HepG2 (cell line): Measurements from ENCODE around the gene SPATC1L. TPM values are rescaled to one million over a fixed set of nuclear protein-coding genes. Genes with fewer than 3 reads are reported as not detected.

ENCODE experiments used
- ATAC-seq: fragments of 200-7000 bp; cut with Tn5 transposase; 3 replicates; pipeline ENCODE4 v1.9.1; 2020; ENCODE audit warnings: mild to moderate bottlenecking, moderate library complexity
- BruUV-seq: library from RNA; stranded (reverse); fragments of 400-500 nt; replicated peaks from 2 replicates; lab custom pipeline; 2021; lab: Mats Ljungman, UMichigan
- CTCF ChIA-PET: fragments of 300-600 bp; formaldehyde crosslinking; extraction: SDS; loops from one replicate; lab custom pipeline; 2021; ENCODE audit warnings: low total read pairs, inconsistent platforms, low intra/inter-chr PET ratio; lab: Yijun Ruan, JAX
- POLR2A ChIA-PET: fragments of 350-600 bp; sonication (Branson Sonifier 250); formaldehyde crosslinking; loops from one replicate; lab custom pipeline; 2020; ENCODE audit warnings: antibody characterized with exemption, inconsistent platforms; lab: Yijun Ruan, JAX
- DNase-seq: peaks from one replicate; pipeline ENCODE4 v3.0.0-alpha.2; 2015; ENCODE audit warnings: low spot score
- FAIRE-seq: peaks from 3 replicates; lab custom pipeline; 2011; peaks lifted over from hg19 to GRCh38; lab: Jason Lieb, UNC
- H2AFZ ChIP-seq: one replicate; pipeline ENCODE4 v1.6.1; 2011; ENCODE audit warnings: low read length, inconsistent platforms
- H3K27ac ChIP-seq: fragments of 300-600 bp; 3 replicates; pipeline ENCODE4 v1.8.0; 2011; ENCODE audit warnings: mixed run types, mild to moderate bottlenecking, mixed read lengths, low read length, inconsistent platforms; ENCODE audit not compliant: insufficient read depth; ENCODE audit errors: extremely low read length
- H3K27me3 ChIP-seq, 2 experiments: fragments of 200-600 bp in 1 of 2; 2 replicates in 1 of 2; 3 replicates in 1 of 2; pipeline versions ENCODE4 v1.6.0 to v1.8.0; 2011; ENCODE audit warnings: low read length in 2 of 2, mild to moderate bottlenecking in 2 of 2, moderate library complexity in 2 of 2, inconsistent platforms in 1 of 2; ENCODE audit not compliant: insufficient read depth in 2 of 2, control insufficient read depth in 1 of 2
- H3K36me3 ChIP-seq, 2 experiments: fragments of 200-600 bp in 1 of 2; replicated peaks in 1 of 2; 2 replicates in 1 of 2; 3 replicates in 1 of 2; pipeline versions ENCODE4 v1.5.1 to v1.8.0; 2011; ENCODE audit warnings: low read length in 2 of 2, inconsistent platforms in 1 of 2; ENCODE audit not compliant: insufficient read depth in 2 of 2, control insufficient read depth in 1 of 2
- H3K4me1 ChIP-seq: 2 replicates; pipeline ENCODE4 v1.5.1; 2012; ENCODE audit warnings: low read length, inconsistent platforms; ENCODE audit not compliant: insufficient read depth
- H3K4me2 ChIP-seq: 2 replicates; pipeline ENCODE4 v1.6.0; 2011; ENCODE audit warnings: low read depth, low read length, inconsistent platforms
- H3K4me3 ChIP-seq, 3 experiments: fragments of 200-600 bp in 1 of 3; sonication (generic), shearing (Covaris generic) in 1 of 3; replicated peaks in 1 of 3; 2 replicates each; pipeline ENCODE4 v1.5.1; 2011 to 2016; ENCODE audit warnings: low read length in 3 of 3, inconsistent platforms in 2 of 3, low read depth in 2 of 3, mild to moderate bottlenecking in 2 of 3, control low read depth in 1 of 3, mixed read lengths in 1 of 3; ENCODE audit not compliant: insufficient read depth in 1 of 3
- H3K79me2 ChIP-seq: one replicate; pipeline ENCODE4 v1.6.1; 2011; ENCODE audit warnings: low read length, inconsistent platforms; ENCODE audit not compliant: insufficient read depth
- H3K9ac ChIP-seq: 2 replicates; pipeline ENCODE4 v1.6.0; 2011; ENCODE audit warnings: mild to moderate bottlenecking, low read depth, low read length, inconsistent platforms; ENCODE audit not compliant: insufficient read depth
- H3K9me3 ChIP-seq: 2 replicates; pipeline ENCODE4 v1.5.1; 2012; ENCODE audit warnings: mild to moderate bottlenecking, low read length
- H4K20me1 ChIP-seq: 2 replicates; pipeline ENCODE4 v1.6.0; 2011; ENCODE audit warnings: inconsistent platforms, mild to moderate bottlenecking, low read length, moderate library complexity; ENCODE audit not compliant: insufficient read depth
- IRX3 ChIP-seq: sonication (generic); formaldehyde crosslinking; IDR thresholded peaks from 2 replicates; pipeline ENCODE4 v1.8.1; 2023; ENCODE audit warnings: mild to moderate bottlenecking, low read depth, missing genetic modification reagents, borderline replicate concordance
- KLF15 ChIP-seq: sonication (generic); formaldehyde crosslinking; IDR thresholded peaks from 2 replicates; pipeline ENCODE4 v1.8.1; 2023; ENCODE audit warnings: borderline replicate concordance, mild to moderate bottlenecking, inconsistent platforms, missing genetic modification reagents, mixed read lengths
- MAZ ChIP-seq, 2 experiments: sonication (generic) in 1 of 2; formaldehyde crosslinking in 1 of 2; IDR thresholded peaks; 2 replicates each; pipeline versions ENCODE4 v1.5.0 to v1.6.1; 2012 to 2020; ENCODE audit warnings: low read depth in 2 of 2, mild to moderate bottlenecking in 2 of 2, borderline replicate concordance in 1 of 2, improper control_type of control experiment in 1 of 2, low read length in 1 of 2, missing genetic modification reagents in 1 of 2, moderate library complexity in 1 of 2
- PHF8 ChIP-seq: sonication (generic); formaldehyde crosslinking; IDR thresholded peaks from 2 replicates; pipeline ENCODE4 v1.5.0; 2020; ENCODE audit warnings: missing genetic modification reagents
- SMAD3 ChIP-seq: sonication (generic); formaldehyde crosslinking; IDR thresholded peaks from 2 replicates; pipeline ENCODE4 v1.4.0; 2020; ENCODE audit warnings: missing genetic modification reagents
- ZNF44 ChIP-seq: sonication (generic); formaldehyde crosslinking; IDR thresholded peaks from 2 replicates; pipeline ENCODE4 v1.5.1; 2020; ENCODE audit warnings: mild to moderate bottlenecking, missing genetic modification reagents
- ZNF567 ChIP-seq: sonication (generic); formaldehyde crosslinking; IDR thresholded peaks from 2 replicates; pipeline ENCODE4 v1.8.1; 2023; ENCODE audit warnings: mild to moderate bottlenecking, missing genetic modification reagents, borderline replicate concordance
- ZNF770 ChIP-seq: sonication (generic); formaldehyde crosslinking; IDR thresholded peaks from 2 replicates; pipeline ENCODE4 v1.5.0; 2020; ENCODE audit warnings: mild to moderate bottlenecking, missing genetic modification reagents
- WGBS: methylation state at CpG from one replicate; pipeline ENCODE4 v1.1.6; 2017; ENCODE audit warnings: low lambda C conversion rate; 5-methylcytosine and 5-hydroxymethylcytosine counted together
- in situ Hi-C: cut with HindIII; loops from 2 replicates; pipeline ENCODE4 v1.10.0; 2017; ENCODE audit warnings: low pct_unique_long_range_greater_than_20kb; ENCODE audit not compliant: extremely low pct_ligation_motif_present
- intact Hi-C: fragments of 100-400 bp; cut with micrococcal nuclease; formaldehyde crosslinking; loops from one replicate; pipeline ENCODE4 v1.10.0; 2022; ENCODE audit not compliant: unreplicated experiment
- polyA plus RNA-seq, 8 experiments: library from polyadenylated mRNA; depleted of rRNA in 3 of 8; stranded (reverse) in 7 of 8; unstranded in 1 of 8; fragments of >200 nt; fragmentation: Illumina TruSeq in 4 of 8; extraction: Trizol in 4 of 8; gene quantifications; 2 replicates each; pipeline versions ENCODE4 v1.2.1 to v1.2.3, GENCODE V29; 2011 to 2016; ENCODE audit warnings: low read depth in 4 of 8, missing spikeins in 1 of 8, mixed read lengths in 1 of 8; ENCODE audit not compliant: insufficient read depth in 1 of 8
- total RNA-seq, 5 experiments: library from RNA; depleted of rRNA; stranded (reverse); fragments of >200 nt; fragmentation: Illumina TruSeq; extraction: Trizol; gene quantifications; 2 replicates each; pipeline ENCODE4 v1.2.3, GENCODE V29; 2016; ENCODE audit warnings: low read depth in 1 of 5

SPATC1L gene
- total and polyA plus RNA-seq, 2 of the 13 experiments (the other 11 are each of a cell fraction or from before 2014, with no cell fraction given): 1.4 to 3.3 TPM

GRCh38 chr21:46157396-46157986 is 26.8 kb downstream of the SPATC1L start:
- no peak overlapping the region for H3K27ac ChIP-seq
- DNase-seq (no peak), ATAC-seq (no peak), FAIRE-seq (no peak)
- intact Hi-C loops (loop anchor here (5.0 kb wide), 1 partner anchor 70 kb away; the partner anchor contains the start of gene LSS), in situ Hi-C loops (no loop called here)
- H2AFZ ChIP-seq: no peak overlapping the region
- no peak overlapping the region for H3K9ac ChIP-seq
- H4K20me1 ChIP-seq: peaks cover 6% of the 10 kb centered on the region; the same call in 1 of the 2 replicates
- no peaks in the 10 kb centered on the region for H3K9me3 ChIP-seq
- no TSS peak for BruUV-seq
- H3K36me3 ChIP-seq: peaks cover 0 to 4% of the 10 kb centered on the region in 2 experiments; a peak in 1 of 5 replicates
- H3K4me2 ChIP-seq: peak overlapping the region; percentile 39; the same call in 1 of the 2 replicates
- TF ChIP-seq ZNF44 (CRISPR knock-in tag) (no peak), PHF8 (CRISPR knock-in tag) (no peak), ZNF567 (CRISPR knock-in tag) (no peak), KLF15 (CRISPR knock-in tag) (no peak), SMAD3 (CRISPR knock-in tag) (no peak), ZNF770 (CRISPR knock-in tag) (peak; percentile 47; the same call in 1 of the 2 replicates), MAZ (IDR thresholded peaks at IDR 0.05; ENCODE audit: borderline replicate concordance, low read depth, low read length) (no peak), MAZ (CRISPR knock-in tag; IDR thresholded peaks at IDR 0.05; ENCODE audit: low read depth) (no peak), IRX3 (CRISPR knock-in tag) (no peak)
- peaks cover 23% of the 10 kb centered on the region for H3K79me2 ChIP-seq
- CTCF ChIA-PET: no interaction called here
- H3K27me3 ChIP-seq: no peaks in the 10 kb centered on the region; a peak in 2 of 5 replicates
- H3K4me1 ChIP-seq: peaks cover 33% of the 10 kb centered on the region
- H3K4me3 ChIP-seq: no peak overlapping the region
- POLR2A ChIA-PET: no interaction called here
- WGBS: 67% methylated on average over 12 of the region's 12 CpGs
